Measurements from ENCODE around the gene PNPLA3. TPM values are rescaled to one million over a fixed set of nuclear protein-coding genes. Genes with fewer than 3 reads are reported as not detected.

PNPLA3 gene
- total and polyA plus RNA-seq, 11 donors: 0.11 to 1.9 (median 0.18) TPM; not detected in 5

- intact Hi-C loops (cut with DNase I): no loop called here
- Histone ChIP-seq H3K27me3 (no peaks in the 10 kb centered on the region), H3K4me3 (no peak overlapping the region), H3K27ac (no peak overlapping the region), H3K4me1 (peaks cover 0 to 5% (median under 1%) of the 10 kb centered on the region in 12 donors), H3K36me3 (peaks cover 0 to 98% (median 96%) of the 10 kb centered on the region in 9 donors), H3K9me3 (no peaks in the 10 kb centered on the region)
- ATAC-seq (no peak), DNase-seq (no peak)
- WGBS, 4 donors: 81 to 86% (median 83%) methylated on average over 8 of the region's 8 CpGs
- TF ChIP-seq, protein P1, sequence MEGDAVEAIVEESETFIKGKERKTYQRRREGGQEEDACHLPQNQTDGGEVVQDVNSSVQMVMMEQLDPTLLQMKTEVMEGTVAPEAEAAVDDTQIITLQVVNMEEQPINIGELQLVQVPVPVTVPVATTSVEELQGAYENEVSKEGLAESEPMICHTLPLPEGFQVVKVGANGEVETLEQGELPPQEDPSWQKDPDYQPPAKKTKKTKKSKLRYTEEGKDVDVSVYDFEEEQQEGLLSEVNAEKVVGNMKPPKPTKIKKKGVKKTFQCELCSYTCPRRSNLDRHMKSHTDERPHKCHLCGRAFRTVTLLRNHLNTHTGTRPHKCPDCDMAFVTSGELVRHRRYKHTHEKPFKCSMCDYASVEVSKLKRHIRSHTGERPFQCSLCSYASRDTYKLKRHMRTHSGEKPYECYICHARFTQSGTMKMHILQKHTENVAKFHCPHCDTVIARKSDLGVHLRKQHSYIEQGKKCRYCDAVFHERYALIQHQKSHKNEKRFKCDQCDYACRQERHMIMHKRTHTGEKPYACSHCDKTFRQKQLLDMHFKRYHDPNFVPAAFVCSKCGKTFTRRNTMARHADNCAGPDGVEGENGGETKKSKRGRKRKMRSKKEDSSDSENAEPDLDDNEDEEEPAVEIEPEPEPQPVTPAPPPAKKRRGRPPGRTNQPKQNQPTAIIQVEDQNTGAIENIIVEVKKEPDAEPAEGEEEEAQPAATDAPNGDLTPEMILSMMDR (IDR thresholded peaks at IDR 0.05): no peak
- TF ChIP-seq POLR2A (IDR thresholded peaks at IDR 0.05): no peak
Observed at GRCh38 chr22:43988116-43988820, 64.7 kb downstream of the PNPLA3 start.

DNA sequence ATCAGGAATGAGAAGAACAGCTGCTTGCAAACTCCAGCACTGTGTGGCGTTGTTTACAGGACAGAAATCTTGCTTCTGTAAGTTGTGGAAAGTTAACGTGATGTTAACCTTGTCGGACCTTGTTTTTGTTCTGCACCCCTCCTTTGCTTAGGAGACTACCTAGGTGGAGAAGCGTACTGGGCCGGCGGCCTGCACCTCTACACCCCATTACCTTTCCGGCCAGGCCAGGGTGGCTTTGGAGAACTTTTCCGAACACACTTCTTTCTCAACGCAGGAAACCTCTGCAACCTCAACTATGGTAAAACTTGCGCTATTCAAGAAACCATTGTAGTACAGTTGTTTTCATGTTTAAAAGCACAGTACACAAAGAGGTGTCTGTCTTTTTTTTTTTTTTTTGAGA, 65.4 kb downstream of the PNPLA3 start:
- 91 to 95% (median 94%) methylated on average over 10 of the region's 10 CpGs for WGBS, 4 donors

GRCh38 chr22:43990044-43990443, 66.4 kb downstream of the PNPLA3 start:
- Histone ChIP-seq H3K27ac (no peak overlapping the region), H3K9me3 (no peaks in the 10 kb centered on the region), H3K27me3 (no peaks in the 10 kb centered on the region), H3K4me1 (peaks cover 0 to 18% (median 7%) of the 10 kb centered on the region in 12 donors), H3K36me3 (peaks cover 0 to 97% (median 88%) of the 10 kb centered on the region in 9 donors), H3K4me3 (no peak overlapping the region)
- intact Hi-C loops (cut with DNase I): loop anchor here in 5 of 10 donors (5.0 to 10.0 kb wide), 4 partner anchors 97 to 342 kb away; no protein-coding TSS in a partner anchor
- TF ChIP-seq, protein P1 (IDR thresholded peaks at IDR 0.05): no peak
- TF ChIP-seq POLR2A (IDR thresholded peaks at IDR 0.05): no peak
- DNase-seq (no peak), ATAC-seq (no peak)
- 80 to 90% (median 85%) methylated on average over 13 of the region's 13 CpGs for WGBS, 4 donors

More for the DNA sequence above, 65.4 kb downstream of the PNPLA3 start:
- ATAC-seq (no peak), DNase-seq (no peak)
- Histone ChIP-seq H3K27ac (no peak overlapping the region), H3K4me1 (peaks cover 0 to 10% (median 3%) of the 10 kb centered on the region in 12 donors), H3K4me3 (no peak overlapping the region), H3K27me3 (no peaks in the 10 kb centered on the region), H3K36me3 (peaks cover 0 to 97% (median 89%) of the 10 kb centered on the region in 9 donors), H3K9me3 (no peaks in the 10 kb centered on the region)
- intact Hi-C loops (cut with DNase I): no loop called here
- TF ChIP-seq, protein P1 (IDR thresholded peaks at IDR 0.05): no peak
- TF ChIP-seq POLR2A (IDR thresholded peaks at IDR 0.05): no peak

DNA sequence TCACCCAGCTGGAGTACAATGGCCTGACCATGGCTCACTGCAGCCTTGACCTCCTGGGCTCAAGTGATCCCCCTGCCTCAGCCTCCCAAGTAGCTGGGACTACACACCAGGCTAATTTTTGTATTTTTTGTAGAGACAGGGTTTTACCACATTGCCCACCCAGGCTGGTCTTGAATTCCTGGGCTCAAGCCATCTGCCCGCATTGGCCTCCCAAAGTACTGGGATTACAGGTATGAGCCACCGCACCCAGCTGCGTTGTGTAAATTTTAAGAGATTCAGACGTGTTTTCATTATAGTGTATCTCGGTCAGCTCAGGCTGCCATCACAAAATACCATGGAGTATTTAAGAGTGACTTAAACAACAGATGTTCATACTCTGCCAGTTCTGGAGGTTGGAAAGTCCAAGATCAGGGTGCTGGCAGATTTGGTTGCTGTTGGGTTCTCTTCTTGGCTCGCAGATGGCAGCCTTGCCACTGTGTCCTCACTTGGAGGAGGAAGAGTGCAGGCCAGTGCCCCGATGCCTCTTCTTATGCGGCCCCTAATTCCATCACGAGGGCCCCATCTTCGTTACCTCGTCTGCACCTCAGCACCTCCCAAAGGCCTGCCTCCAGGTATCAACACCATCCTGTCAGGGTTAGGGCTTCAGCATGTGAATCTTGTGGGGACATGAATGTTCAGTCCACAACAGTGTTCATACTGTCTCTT, 67.9 kb downstream of the PNPLA3 start:
- Histone ChIP-seq H3K4me1 (peaks cover 0 to 27% (median 9%) of the 10 kb centered on the region in 12 donors), H3K9me3 (no peaks in the 10 kb centered on the region), H3K36me3 (peaks cover 0 to 94% (median 87%) of the 10 kb centered on the region in 9 donors), H3K27me3 (no peaks in the 10 kb centered on the region), H3K27ac (no peak overlapping the region), H3K4me3 (no peak overlapping the region)
- intact Hi-C loops (cut with DNase I): loop anchor here in 9 of 10 donors (1.0 to 10.0 kb wide), 10 partner anchors 93 to 635 kb away; no protein-coding TSS in a partner anchor
- WGBS, 4 donors: 92 to 98% (median 95%) methylated on average over 11 of the region's 11 CpGs
- DNase-seq (no peak), ATAC-seq (no peak)
- TF ChIP-seq POLR2A (IDR thresholded peaks at IDR 0.05): no peak
- TF ChIP-seq, protein P1 (IDR thresholded peaks at IDR 0.05): no peak

Measured in heart left ventricle (tissue), 16 donors.